ENCODE data around the gene ADARB2.

ADARB2 gene

DNA sequence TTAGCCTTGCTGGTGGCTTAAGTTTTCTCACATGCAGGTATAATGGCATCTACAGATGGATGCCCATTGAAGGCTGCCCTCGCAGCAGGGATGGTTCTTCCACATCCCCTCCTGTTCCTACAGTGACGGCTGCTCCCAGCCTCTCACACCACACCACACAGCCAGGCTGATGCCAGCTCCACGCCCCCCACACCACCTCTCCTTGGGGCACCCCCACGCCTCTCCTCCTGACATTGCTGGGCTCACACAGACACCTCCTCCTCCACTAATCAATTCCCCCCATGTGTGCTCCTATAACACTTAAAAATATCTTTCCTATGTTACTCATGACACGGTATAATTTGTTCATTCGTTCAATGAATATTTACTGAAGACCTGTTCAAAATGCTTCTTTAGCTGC lies 437.1 kb downstream of the ADARB2 start:
- Histone ChIP-seq H3K9ac (no peak overlapping the region), H3K4me3 (no peak overlapping the region), H3K27ac (no peak overlapping the region), H3K9me3 (no peaks in the 10 kb centered on the region), H4K20me1 (no peaks in the 10 kb centered on the region), H3K36me3 (no peaks in the 10 kb centered on the region), H3K4me2 (no peak overlapping the region), H3K4me1 (peaks cover 11% of the 10 kb centered on the region), H3K27me3 (no peaks in the 10 kb centered on the region)
- no peak for TF ChIP-seq Cebpa-rat (IDR thresholded peaks at IDR 0.05)

DNA sequence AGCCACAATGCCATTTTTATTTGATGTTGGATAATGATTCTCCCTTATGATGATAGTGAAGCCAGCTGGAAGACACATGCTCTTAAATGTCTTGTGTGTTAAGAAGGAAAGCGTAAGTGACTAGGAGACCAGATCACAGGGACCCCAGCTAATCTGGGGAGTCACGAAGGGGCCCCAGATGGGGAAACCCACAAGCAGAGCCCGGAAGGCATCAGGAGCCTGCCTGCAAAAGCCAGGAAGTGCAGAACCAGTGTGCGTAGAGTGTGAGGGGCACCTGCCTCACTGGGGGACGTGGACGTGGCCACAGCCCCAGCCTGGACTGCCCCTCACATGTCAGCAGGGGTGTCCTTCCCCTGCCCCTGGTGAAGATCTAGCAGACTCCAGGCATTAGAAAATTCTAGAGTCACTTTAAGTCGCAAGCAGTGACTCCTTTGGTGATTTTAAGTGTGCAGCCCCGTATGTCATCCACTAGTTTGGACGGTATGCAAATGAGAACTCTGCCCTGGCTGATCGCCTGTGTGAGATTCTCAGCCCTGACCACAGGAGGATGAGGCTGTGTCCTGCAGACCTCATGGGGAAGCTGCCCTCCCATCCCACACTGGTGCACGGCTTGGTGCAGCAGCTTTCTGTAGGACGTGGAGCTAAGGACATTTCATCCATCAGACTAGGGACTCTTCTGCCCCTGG lies 438.1 kb downstream of the ADARB2 start:
- no peak overlapping the region for H3K4me3 ChIP-seq
- no peak for TF ChIP-seq Cebpa-rat (IDR thresholded peaks at IDR 0.05)
- H3K4me2 ChIP-seq: peak overlapping the region; percentile 60
- no peak overlapping the region for H3K9ac ChIP-seq
- H4K20me1 ChIP-seq: no peaks in the 10 kb centered on the region
- peaks cover 11% of the 10 kb centered on the region for H3K4me1 ChIP-seq
- H3K27me3 ChIP-seq: no peaks in the 10 kb centered on the region
- no peaks in the 10 kb centered on the region for H3K9me3 ChIP-seq
- H3K36me3 ChIP-seq: no peaks in the 10 kb centered on the region
- no peak overlapping the region; the same call in 1 of the 2 replicates for H3K27ac ChIP-seq

DNA sequence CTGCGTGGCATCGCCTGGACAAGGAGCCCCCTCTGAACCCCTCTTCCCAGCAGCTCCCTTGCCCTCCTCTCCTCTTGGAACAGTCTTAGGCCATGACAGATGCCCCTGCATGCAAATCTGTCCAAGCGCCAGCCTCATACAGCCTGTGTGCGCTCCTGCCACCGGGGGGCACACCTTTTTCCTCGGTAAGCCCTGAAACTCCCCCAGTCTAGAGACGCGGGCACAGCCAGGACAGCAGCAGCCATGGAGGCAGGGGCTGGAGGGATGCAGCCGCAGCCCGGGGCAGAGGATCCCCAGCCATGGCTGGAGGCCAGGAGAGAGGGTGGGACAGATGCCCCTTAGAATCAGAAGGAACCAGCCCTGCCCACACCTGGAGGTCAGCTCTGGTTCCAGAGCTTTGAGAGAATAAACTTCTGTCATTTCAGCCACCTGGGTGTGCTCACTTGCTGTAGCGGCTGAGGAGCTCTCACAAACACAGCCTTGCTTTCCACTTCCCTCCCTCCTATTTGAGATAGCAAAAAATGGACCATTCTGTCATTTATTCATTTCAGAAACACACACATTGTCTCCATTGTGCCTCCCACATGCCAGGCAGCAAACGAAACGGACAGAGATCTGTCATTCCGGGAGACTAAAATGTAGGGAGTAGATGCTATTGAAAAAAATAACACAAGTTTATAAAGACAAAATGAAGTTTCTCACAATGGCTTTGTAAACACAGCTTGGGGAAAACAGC lies 439.6 kb downstream of the ADARB2 start:
- peaks cover 21% of the 10 kb centered on the region for H3K4me1 ChIP-seq
- H3K27ac ChIP-seq: no peak overlapping the region
- no peak overlapping the region for H3K4me2 ChIP-seq
- H3K4me3 ChIP-seq: no peak overlapping the region
- H3K27me3 ChIP-seq: no peaks in the 10 kb centered on the region
- H3K9me3 ChIP-seq: no peaks in the 10 kb centered on the region
- no peaks in the 10 kb centered on the region for H4K20me1 ChIP-seq
- no peak for TF ChIP-seq Cebpa-rat (IDR thresholded peaks at IDR 0.05)
- H3K9ac ChIP-seq: no peak overlapping the region
- no peaks in the 10 kb centered on the region for H3K36me3 ChIP-seq

DNA sequence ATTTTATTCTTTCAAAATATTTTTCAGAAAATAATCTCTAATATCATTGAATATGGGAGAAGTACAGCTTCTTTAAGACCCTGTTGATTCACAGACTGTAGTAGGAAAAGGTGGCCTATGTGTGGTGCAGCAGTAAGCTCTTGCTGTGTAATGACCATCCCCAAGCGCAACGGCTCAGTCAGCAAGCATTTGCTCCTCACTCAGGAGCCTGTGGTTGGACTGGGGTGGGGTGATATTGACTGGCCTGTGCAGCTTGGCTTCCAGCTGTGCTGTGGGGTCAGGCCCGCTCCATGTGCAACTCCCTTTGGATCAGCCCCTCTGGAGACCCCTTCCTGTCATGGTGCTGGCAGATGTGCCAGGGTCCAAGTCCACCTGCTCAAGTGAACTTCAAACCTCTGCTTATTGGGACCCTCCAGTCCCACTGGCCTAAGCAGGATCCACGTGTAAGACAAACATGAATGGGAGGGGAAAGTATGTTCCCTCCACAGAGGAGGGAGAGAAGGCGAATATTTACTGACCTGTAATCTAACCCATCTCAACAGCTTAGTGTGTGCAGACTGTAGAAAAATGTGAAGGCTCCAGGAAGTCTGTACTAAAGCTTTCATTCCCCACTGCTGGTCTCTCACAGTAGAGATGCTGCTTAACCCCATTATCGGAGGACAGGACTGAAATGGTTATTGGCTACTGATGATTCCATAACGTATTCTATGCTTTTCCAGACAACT lies 441.4 kb downstream of the ADARB2 start:
- H3K4me1 ChIP-seq: peaks cover 21% of the 10 kb centered on the region
- no peak overlapping the region for H3K9ac ChIP-seq
- no peak for TF ChIP-seq Cebpa-rat (IDR thresholded peaks at IDR 0.05)
- no peaks in the 10 kb centered on the region for H3K9me3 ChIP-seq
- no peak overlapping the region for H3K4me3 ChIP-seq
- no peak overlapping the region for H3K4me2 ChIP-seq
- H3K36me3 ChIP-seq: no peaks in the 10 kb centered on the region
- H3K27ac ChIP-seq: no peak overlapping the region
- H4K20me1 ChIP-seq: no peaks in the 10 kb centered on the region
- H3K27me3 ChIP-seq: no peaks in the 10 kb centered on the region

DNA sequence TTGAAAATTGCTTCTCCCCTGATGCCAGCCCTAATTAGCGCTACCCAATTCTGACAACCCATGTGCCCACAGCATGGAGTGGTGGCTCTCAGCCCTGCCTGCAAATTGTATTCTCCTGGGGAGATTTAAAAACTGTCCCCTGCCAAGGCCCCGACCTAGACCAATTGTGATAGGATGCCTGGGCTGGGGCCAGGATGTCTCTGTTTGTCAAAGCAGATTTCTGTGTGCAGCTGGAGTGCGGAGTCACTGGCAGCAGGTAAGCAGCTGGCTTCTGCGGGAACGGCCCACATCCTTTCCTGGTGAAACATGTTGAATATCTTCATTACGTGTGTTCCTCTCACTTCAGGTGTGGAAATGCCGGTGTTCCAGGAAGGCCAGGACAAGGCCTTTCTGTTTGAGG lies 442.6 kb downstream of the ADARB2 start:
- Histone ChIP-seq H3K36me3 (no peaks in the 10 kb centered on the region), H3K9me3 (no peaks in the 10 kb centered on the region), H3K27ac (no peak overlapping the region), H3K4me2 (no peak overlapping the region), H4K20me1 (no peaks in the 10 kb centered on the region), H3K27me3 (no peaks in the 10 kb centered on the region), H3K4me3 (no peak overlapping the region), H3K9ac (no peak overlapping the region), H3K4me1 (peaks cover 19% of the 10 kb centered on the region)
- TF ChIP-seq Cebpa-rat (IDR thresholded peaks at IDR 0.05): no peak

DNA sequence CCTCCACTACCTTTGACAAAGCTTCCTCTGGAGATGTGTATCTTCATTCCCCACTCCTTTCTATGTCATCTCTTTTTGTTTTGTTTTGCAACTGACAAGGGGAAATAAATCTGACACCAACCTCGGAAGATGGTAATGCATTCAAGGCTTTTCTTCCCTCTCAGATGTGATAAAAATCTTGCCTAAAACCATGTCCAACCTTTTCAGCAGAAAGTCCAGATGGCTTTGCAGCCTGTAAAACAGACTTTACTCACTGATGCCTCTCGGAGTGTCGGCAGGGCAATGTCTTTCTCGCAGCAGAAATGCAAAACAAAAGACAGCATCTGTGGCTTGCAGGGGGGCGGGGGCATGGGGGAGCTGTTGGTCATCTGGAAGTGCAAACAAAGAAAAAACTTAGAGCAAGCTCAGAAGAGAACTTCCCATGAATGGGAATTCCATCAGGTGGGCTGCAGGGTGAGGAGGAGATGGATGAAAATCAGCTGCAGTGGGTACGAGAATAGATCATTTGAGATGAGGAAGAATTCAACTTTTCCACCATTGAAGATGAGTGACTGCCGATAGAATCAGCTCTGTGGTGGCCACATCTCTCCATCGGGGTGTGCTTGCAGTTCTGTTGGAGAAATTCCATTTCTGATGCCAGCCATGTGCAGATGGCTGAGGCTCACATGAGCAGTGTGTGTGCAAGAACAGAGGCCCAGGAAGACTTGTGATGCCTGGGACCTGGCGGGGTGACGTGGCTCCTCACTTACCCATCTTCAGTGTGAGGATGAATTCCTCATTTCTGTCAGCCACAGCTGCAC lies 443.5 kb downstream of the ADARB2 start:
- H4K20me1 ChIP-seq: no peaks in the 10 kb centered on the region
- H3K27me3 ChIP-seq: no peaks in the 10 kb centered on the region
- no peak overlapping the region for H3K4me3 ChIP-seq
- H3K27ac ChIP-seq: no peak overlapping the region
- no peak overlapping the region for H3K9ac ChIP-seq
- no peaks in the 10 kb centered on the region for H3K9me3 ChIP-seq
- no peaks in the 10 kb centered on the region for H3K36me3 ChIP-seq
- peak overlapping the region; percentile 60 for H3K4me2 ChIP-seq
- TF ChIP-seq Cebpa-rat (IDR thresholded peaks at IDR 0.05): no peak
- H3K4me1 ChIP-seq: peaks cover 13% of the 10 kb centered on the region

DNA sequence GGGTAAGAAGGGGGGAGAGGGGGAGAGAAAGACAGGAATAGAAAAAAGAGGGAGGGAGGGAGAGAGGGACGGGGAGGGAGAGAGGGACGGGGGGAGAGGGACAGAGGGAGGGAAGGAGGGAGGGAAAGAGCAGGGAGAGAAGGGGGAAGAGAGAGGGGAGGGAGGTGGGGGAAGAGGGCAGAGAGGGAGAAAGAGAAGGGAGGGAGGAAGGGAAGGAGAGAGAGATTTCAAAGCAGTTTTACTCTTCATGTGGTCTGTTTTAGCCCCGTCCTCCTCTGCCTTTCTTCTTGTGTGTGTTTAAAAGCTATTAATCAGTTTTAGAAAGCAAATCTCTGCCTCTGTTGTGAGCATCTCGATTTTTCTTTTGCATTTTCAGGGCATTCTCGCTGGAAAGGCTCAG lies 444.2 kb downstream of the ADARB2 start:
- H3K27ac ChIP-seq: no peak overlapping the region
- no peaks in the 10 kb centered on the region for H3K36me3 ChIP-seq
- H3K9me3 ChIP-seq: no peaks in the 10 kb centered on the region

DNA sequence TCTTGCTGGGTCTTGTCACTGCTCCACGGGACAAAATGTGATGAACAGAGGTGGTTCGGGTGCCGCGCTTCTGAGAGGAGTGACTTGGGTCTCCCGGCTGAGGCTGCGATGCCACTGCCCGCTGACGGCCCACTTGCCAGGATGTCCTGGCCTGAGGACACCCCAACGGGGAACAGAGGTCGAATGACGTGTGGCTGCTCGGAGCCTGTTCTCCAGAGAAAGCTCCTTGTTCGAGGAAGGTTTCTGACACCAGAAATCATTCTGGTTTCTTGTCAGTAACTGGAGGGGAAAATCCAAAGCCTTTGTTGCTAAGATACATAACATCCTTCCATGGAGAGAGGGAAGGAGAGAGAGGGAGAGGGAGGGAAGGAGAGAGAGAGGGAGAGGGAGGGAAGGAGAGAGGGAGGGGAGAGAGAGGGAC lies 444.7 kb downstream of the ADARB2 start:
- H3K4me2 ChIP-seq: no peak overlapping the region
- no peak overlapping the region for H3K27ac ChIP-seq
- no peak overlapping the region for H3K4me3 ChIP-seq
- peaks cover 24% of the 10 kb centered on the region for H3K4me1 ChIP-seq
- H3K9me3 ChIP-seq: no peaks in the 10 kb centered on the region
- no peaks in the 10 kb centered on the region for H3K27me3 ChIP-seq
- H3K36me3 ChIP-seq: no peaks in the 10 kb centered on the region
- no peak overlapping the region for H3K9ac ChIP-seq
- TF ChIP-seq Cebpa-rat (IDR thresholded peaks at IDR 0.05): no peak
- H4K20me1 ChIP-seq: no peaks in the 10 kb centered on the region

More for the DNA sequence above, 444.2 kb downstream of the ADARB2 start:
- Histone ChIP-seq H3K4me2 (peak overlapping the region; percentile 60), H3K4me1 (peaks cover 19% of the 10 kb centered on the region), H4K20me1 (no peaks in the 10 kb centered on the region), H3K4me3 (no peak overlapping the region), H3K27me3 (no peaks in the 10 kb centered on the region), H3K9ac (no peak overlapping the region)
- no peak for TF ChIP-seq Cebpa-rat (IDR thresholded peaks at IDR 0.05)

All from BLaER1 (cell line).